Neural crest cell (in vitro differentiated cells): ENCODE data around the gene CDKAL1. TPM values are rescaled to one million over a fixed set of nuclear protein-coding genes. Genes with fewer than 3 reads are reported as not detected.
"Not testable (repeated sequence)": the region's sequence is repeated elsewhere in the genome, so short reads cannot be mapped to it uniquely, and the experiment has no call there.

Experiments
- DNase-seq: peaks from one replicate; pipeline ENCODE4 v3.0.0; 2021; ENCODE audit warnings: low read depth, mixed read lengths, low spot score
- H3K27ac Mint-ChIP-seq: one replicate; pipeline ENCODE4 v1.8.0; 2021; ENCODE audit warnings: mild to moderate bottlenecking, mixed read lengths; ENCODE audit not compliant: unreplicated experiment
- H3K27me3 Mint-ChIP-seq: 2 replicates; pipeline ENCODE4 v1.8.0; 2021; ENCODE audit warnings: low read depth, mild to moderate bottlenecking, mixed read lengths
- H3K36me3 Mint-ChIP-seq: 2 replicates; pipeline ENCODE4 v1.8.0; 2021; ENCODE audit warnings: low read depth, mild to moderate bottlenecking, mixed read lengths
- H3K4me1 Mint-ChIP-seq: 2 replicates; pipeline ENCODE4 v1.8.0; 2021; ENCODE audit warnings: mixed read lengths
- H3K4me3 Mint-ChIP-seq: one replicate; pipeline ENCODE4 v1.8.0; 2021; ENCODE audit warnings: mild to moderate bottlenecking, mixed read lengths
- H3K9me3 Mint-ChIP-seq: 2 replicates; pipeline ENCODE4 v1.8.0; 2021; ENCODE audit warnings: mixed read lengths
- CTCF ChIP-seq: fragments of 200-600 bp; sonication (generic); conservative IDR thresholded peaks from 2 replicates; pipeline ENCODE4 v1.5.0; 2021; ENCODE audit warnings: antibody characterized with exemption, mild to moderate bottlenecking
- total RNA-seq: library from RNA; stranded (reverse); gene quantifications from 2 replicates; pipeline ENCODE4 v1.2.1, GENCODE V29; 2021

CDKAL1 gene
- total RNA-seq, 1 donor from 2014 or later = 25.4 TPM

- peaks cover 2% of the 10 kb centered on the region for H3K9me3 Mint-ChIP-seq
- DNase-seq = no peak
- H3K4me3 Mint-ChIP-seq = no peak overlapping the region
- H3K4me1 Mint-ChIP-seq = peaks cover 8% of the 10 kb centered on the region
- H3K36me3 Mint-ChIP-seq = peaks cover 23% of the 10 kb centered on the region
- no peak for TF ChIP-seq CTCF
- H3K27ac Mint-ChIP-seq = no peak overlapping the region
- no peaks in the 10 kb centered on the region for H3K27me3 Mint-ChIP-seq
Measured at GRCh38 chr6:20540683-20541082, 6.4 kb downstream of the CDKAL1 start.

- H3K36me3 Mint-ChIP-seq = peaks cover 26% of the 10 kb centered on the region
- no peak for TF ChIP-seq CTCF
- no peak overlapping the region for H3K27ac Mint-ChIP-seq
- peaks cover 2% of the 10 kb centered on the region for H3K4me1 Mint-ChIP-seq
- H3K4me3 Mint-ChIP-seq = no peak overlapping the region
- peaks cover 4% of the 10 kb centered on the region for H3K9me3 Mint-ChIP-seq
- no peaks in the 10 kb centered on the region for H3K27me3 Mint-ChIP-seq
- no peak for DNase-seq
Measured at GRCh38 chr6:20541382-20541781, 7.1 kb downstream of the CDKAL1 start.

- DNase-seq = no peak
- peaks cover 31% of the 10 kb centered on the region for H3K36me3 Mint-ChIP-seq
- peaks cover 4% of the 10 kb centered on the region for H3K9me3 Mint-ChIP-seq
- TF ChIP-seq CTCF = no peak
- no peak overlapping the region for H3K27ac Mint-ChIP-seq
- no peaks in the 10 kb centered on the region for H3K4me1 Mint-ChIP-seq
- no peak overlapping the region for H3K4me3 Mint-ChIP-seq
- H3K27me3 Mint-ChIP-seq = no peaks in the 10 kb centered on the region
Measured at GRCh38 chr6:20542927-20543602, 8.8 kb downstream of the CDKAL1 start.

GRCh38 chr6:20548264-20548663 lies 14.0 kb downstream of the CDKAL1 start:
- peaks cover 32% of the 10 kb centered on the region for H3K36me3 Mint-ChIP-seq
- DNase-seq = no peak
- H3K27ac Mint-ChIP-seq = no peak overlapping the region
- H3K9me3 Mint-ChIP-seq = peaks cover 4% of the 10 kb centered on the region
- no peak for TF ChIP-seq CTCF
- no peaks in the 10 kb centered on the region for H3K4me1 Mint-ChIP-seq
- no peak overlapping the region for H3K4me3 Mint-ChIP-seq
- H3K27me3 Mint-ChIP-seq = no peaks in the 10 kb centered on the region

GRCh38 chr6:20549398-20549797 lies 15.1 kb downstream of the CDKAL1 start:
- H3K27me3 Mint-ChIP-seq, H3K4me1 Mint-ChIP-seq, DNase-seq, H3K4me3 Mint-ChIP-seq, H3K9me3 Mint-ChIP-seq, H3K27ac Mint-ChIP-seq: not testable (repeated sequence)
- peaks cover 36% of the 10 kb centered on the region for H3K36me3 Mint-ChIP-seq

GRCh38 chr6:20554326-20554725 lies 20.1 kb downstream of the CDKAL1 start:
- Mint-ChIP-seq H3K27ac (no peak overlapping the region), H3K27me3 (no peaks in the 10 kb centered on the region), H3K9me3 (no peaks in the 10 kb centered on the region), H3K4me3 (no peak overlapping the region), H3K4me1 (no peaks in the 10 kb centered on the region), H3K36me3 (peaks cover 16% of the 10 kb centered on the region)
- no peak for TF ChIP-seq CTCF
- no peak for DNase-seq
